ENCODE results near the gene COX8A. TPM values are rescaled to one million over a fixed set of nuclear protein-coding genes. Genes with fewer than 3 reads are reported as not detected.
A peak's percentile ranks its signal among the peaks of the same experiment; 100 is the strongest.

Gene COX8A
- total and polyA plus RNA-seq, 2 of the 8 experiments (the other 6 are each of a cell fraction or from before 2014, with no cell fraction given): 365 to 1,720 TPM

GRCh38 chr11:63929616-63930015, 44.8 kb upstream of the COX8A start:
- Histone ChIP-seq H3K9me3 (ENCODE audit: insufficient read depth in 2 of 2, low read depth in 1 of 2, low read length in 1 of 2) (no peaks in the 10 kb centered on the region), H3K27ac (ENCODE audit: low read depth, low read length) (no peak overlapping the region), H3K4me1 (replicated peaks in 1 of 4; ENCODE audit: control insufficient read depth in 3 of 4, insufficient read depth in 4 of 4, low read length in 3 of 4) (peaks cover 0 to 4% (median 0%) of the 10 kb centered on the region in 4 experiments; a peak in 1 of 7 replicates), H3K14ac (ENCODE audit: insufficient read length) (no peak overlapping the region), H3K79me2 (ENCODE audit: control insufficient read depth in 1 of 2, insufficient read depth in 2 of 2, low read length in 2 of 2) (no peaks in the 10 kb centered on the region), H3K23ac (ENCODE audit: insufficient read length) (no peak overlapping the region), H3K4me2 (ENCODE audit: insufficient read depth in 1 of 2, low read depth in 2 of 2, low read length in 2 of 2) (no peak overlapping the region), H2BK20ac (ENCODE audit: low read length) (no peak overlapping the region), H3K56ac (replicated peaks; ENCODE audit: insufficient read length, low read depth, low read length) (no peak overlapping the region), H2AFZ (ENCODE audit: low read length) (no peak overlapping the region), H3K79me1 (ENCODE audit: low read depth, low read length) (no peaks in the 10 kb centered on the region), H3K36me3 (ENCODE audit: control insufficient read depth in 2 of 4, insufficient read depth in 4 of 4, low read length in 3 of 4) (no peaks in the 10 kb centered on the region), H3K27me3 (replicated peaks in 1 of 4; ENCODE audit: control insufficient read depth in 3 of 4, extremely low read depth in 1 of 4, insufficient read depth in 3 of 4, low read length in 3 of 4) (peaks cover 0 to 8% (median 5%) of the 10 kb centered on the region in 4 experiments; a peak in 3 of 7 replicates), H3K23me2 (ENCODE audit: low read depth, low read length) (no peaks in the 10 kb centered on the region), H4K8ac (ENCODE audit: extremely low read depth, insufficient read depth, low read length) (peak overlapping the region; percentile 31; the same call in 1 of the 2 replicates), H3K18ac (ENCODE audit: extremely low read depth, low read length) (no peak overlapping the region), H2BK5ac (ENCODE audit: low read depth, low read length) (no peak overlapping the region), H2AK5ac (ENCODE audit: low read depth, low read length) (no peak overlapping the region), H2BK15ac (ENCODE audit: low read length) (no peak overlapping the region), H3K4ac (replicated peaks; ENCODE audit: insufficient read length, low read depth, low read length) (no peak overlapping the region), H2BK120ac (replicated peaks; ENCODE audit: low read depth, low read length) (no peak overlapping the region), H3K4me3 (ENCODE audit: extremely low read depth in 1 of 4, insufficient read depth in 2 of 4, low read depth in 3 of 4, low read length in 4 of 4) (no peak overlapping the region), H3K9ac (replicated peaks in 1 of 4; ENCODE audit: extremely low read depth in 1 of 4, low read depth in 3 of 4, low read length in 3 of 4) (no peak overlapping the region; a peak in 1 of 7 replicates), H2BK12ac (ENCODE audit: low read depth, low read length) (no peak overlapping the region), H4K5ac (ENCODE audit: insufficient read length, low read depth, low read length) (no peak overlapping the region), H4K20me1 (replicated peaks in 1 of 2; ENCODE audit: control insufficient read depth in 1 of 2, insufficient read depth in 2 of 2, low read length in 2 of 2) (no peaks in the 10 kb centered on the region), H4K91ac (replicated peaks; ENCODE audit: insufficient read length, low read length) (no peak overlapping the region)
- no peak for TF ChIP-seq GTF2F1 (IDR thresholded peaks at IDR 0.05; ENCODE audit: borderline replicate concordance, low read depth, low read length)
- ChIA-PET POLR2A (ENCODE audit: partially characterized antibody) (interaction anchor here (11.5 kb wide), 1 partner anchor 12 kb away, joined by 173 read pairs; the partner anchor contains the start of gene RCOR2), CTCF (ENCODE audit: partially characterized antibody) (interaction anchor here (0.8 to 3.8 kb wide), 5 partner anchors 8 to 92 kb away, joined by 3 to 29 read pairs (median 7); partner anchors contain the start of gene RCOR2)
- 94% methylated on average over 5 of the region's 5 CpGs; no CpG with 5 or more reads in 1 of the 2 experiments for WGBS, 2 experiments (ENCODE audit: extremely low coverage in 1 of 2, insufficient coverage in 1 of 2, insufficient read length in 1 of 2, insufficient replicate concordance in 2 of 2, low coverage in 1 of 2, low lambda C conversion rate in 2 of 2, missing lambda C conversion rate in 1 of 2)
- DNase-seq (ENCODE audit: low read depth in 1 of 2, low spot score in 2 of 2) (no peak), FAIRE-seq (no peak)
